GM12892 (cell line): ENCODE measurements around the gene HSPH1.

Experiments
- POLR2A ChIP-seq: IDR thresholded peaks from 2 replicates; pipeline ENCODE4 v1.6.1; 2011; ENCODE audit warnings: low read depth, low read length, control low read depth
- POLR2AphosphoS5 ChIP-seq: IDR thresholded peaks from 2 replicates; pipeline ENCODE4 v1.6.1; 2011; ENCODE audit warnings: low read depth, low read length, control low read depth
- TAF1 ChIP-seq: IDR thresholded peaks from 2 replicates; pipeline ENCODE4 v1.6.1; 2011; ENCODE audit warnings: low read depth, mild to moderate bottlenecking, control low read depth, low read length, borderline replicate concordance

GRCh38 chr13:31209841-31210210, 48.1 kb upstream of the HSPH1 start:
- TF ChIP-seq TAF1 (no peak), POLR2A (no peak), POLR2AphosphoS5 (no peak)
